Measurements from ENCODE around the gene RBFA.

GRCh38 chr18:80022613-80023012 lies 11.6 kb upstream of the RBFA start:
- TF ChIP-seq, protein P1, sequence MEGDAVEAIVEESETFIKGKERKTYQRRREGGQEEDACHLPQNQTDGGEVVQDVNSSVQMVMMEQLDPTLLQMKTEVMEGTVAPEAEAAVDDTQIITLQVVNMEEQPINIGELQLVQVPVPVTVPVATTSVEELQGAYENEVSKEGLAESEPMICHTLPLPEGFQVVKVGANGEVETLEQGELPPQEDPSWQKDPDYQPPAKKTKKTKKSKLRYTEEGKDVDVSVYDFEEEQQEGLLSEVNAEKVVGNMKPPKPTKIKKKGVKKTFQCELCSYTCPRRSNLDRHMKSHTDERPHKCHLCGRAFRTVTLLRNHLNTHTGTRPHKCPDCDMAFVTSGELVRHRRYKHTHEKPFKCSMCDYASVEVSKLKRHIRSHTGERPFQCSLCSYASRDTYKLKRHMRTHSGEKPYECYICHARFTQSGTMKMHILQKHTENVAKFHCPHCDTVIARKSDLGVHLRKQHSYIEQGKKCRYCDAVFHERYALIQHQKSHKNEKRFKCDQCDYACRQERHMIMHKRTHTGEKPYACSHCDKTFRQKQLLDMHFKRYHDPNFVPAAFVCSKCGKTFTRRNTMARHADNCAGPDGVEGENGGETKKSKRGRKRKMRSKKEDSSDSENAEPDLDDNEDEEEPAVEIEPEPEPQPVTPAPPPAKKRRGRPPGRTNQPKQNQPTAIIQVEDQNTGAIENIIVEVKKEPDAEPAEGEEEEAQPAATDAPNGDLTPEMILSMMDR (IDR thresholded peaks at IDR 0.05; ENCODE audit: low read depth, low read length): no peak
- TF ChIP-seq MYC (IDR thresholded peaks at IDR 0.05; ENCODE audit: low read depth, low read length) (no peak), POLR2A (IDR thresholded peaks at IDR 0.05; ENCODE audit: extremely low read depth, insufficient read length) (no peak)
- TF ChIP-seq, protein P2, sequence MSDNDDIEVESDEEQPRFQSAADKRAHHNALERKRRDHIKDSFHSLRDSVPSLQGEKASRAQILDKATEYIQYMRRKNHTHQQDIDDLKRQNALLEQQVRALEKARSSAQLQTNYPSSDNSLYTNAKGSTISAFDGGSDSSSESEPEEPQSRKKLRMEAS (IDR thresholded peaks at IDR 0.05; ENCODE audit: low read depth, low read length): no peak
